NCI-H748 (cell line): ENCODE measurements around the gene MEP1B.
"Not testable (repeated sequence)": the region's sequence is repeated elsewhere in the genome, so short reads cannot be mapped to it uniquely, and the experiment has no call there.

Source experiments
- DNase-seq: peaks from one replicate; lab custom pipeline; 2025; ENCODE audit not compliant: unreplicated experiment; lab: John Stamatoyannopoulos, UW

Gene MEP1B

DNA sequence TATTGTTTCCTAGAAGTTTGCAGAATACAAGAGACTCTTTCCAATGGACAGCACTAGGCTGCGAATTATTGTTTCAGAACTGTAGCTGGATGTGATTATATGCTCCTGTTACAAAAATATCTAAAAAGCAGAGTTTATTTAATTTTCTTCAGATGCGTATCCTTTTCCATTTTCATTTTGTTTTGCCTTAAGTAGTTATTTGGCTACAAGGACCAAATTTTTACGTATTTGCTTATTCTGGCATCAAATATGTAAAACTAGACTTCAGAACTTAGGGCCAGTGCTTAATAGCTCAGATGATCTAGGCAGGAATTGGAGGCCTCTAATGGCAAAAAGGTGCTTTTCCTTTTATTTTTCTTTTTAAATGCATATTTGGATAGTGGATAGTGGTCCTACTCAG is 18.7 kb downstream of the MEP1B start:
- DNase-seq: no peak

DNA sequence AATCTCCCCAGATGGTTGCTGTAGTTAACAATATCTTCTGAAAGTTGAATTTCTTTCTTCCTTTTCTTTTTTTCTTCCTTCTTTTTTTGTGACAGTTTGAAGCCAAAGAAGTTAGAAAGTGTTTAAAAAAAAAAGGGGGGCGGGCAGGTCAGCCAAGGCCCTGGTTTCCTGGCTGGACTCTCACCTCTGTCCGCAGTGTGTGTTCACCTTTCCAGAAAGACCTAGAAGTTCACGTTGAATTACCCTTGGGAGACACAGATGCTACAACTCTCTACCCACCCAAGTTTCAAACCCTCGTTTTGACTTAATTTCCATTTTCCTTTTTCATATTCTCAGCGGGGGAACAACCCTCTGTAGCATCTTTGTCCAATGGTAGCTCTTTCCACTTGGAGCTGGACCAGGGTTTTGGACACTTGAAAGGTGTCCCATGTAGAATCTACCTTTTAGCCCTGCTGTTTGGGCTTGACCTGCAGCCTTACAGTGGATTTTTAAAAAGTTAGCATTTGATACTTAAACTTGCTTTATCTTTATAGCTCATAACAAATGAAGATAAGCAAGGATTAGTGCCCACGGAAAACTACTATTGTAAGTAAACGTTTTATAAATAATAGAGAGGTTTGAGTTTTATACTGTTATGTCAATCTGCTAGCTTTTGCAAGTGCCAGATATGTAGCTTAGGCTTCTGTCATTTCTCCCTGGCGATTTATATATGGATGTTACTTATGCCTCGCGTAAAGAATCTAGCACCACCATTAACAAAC is 20.0 kb downstream of the MEP1B start:
- no peak for DNase-seq

DNA sequence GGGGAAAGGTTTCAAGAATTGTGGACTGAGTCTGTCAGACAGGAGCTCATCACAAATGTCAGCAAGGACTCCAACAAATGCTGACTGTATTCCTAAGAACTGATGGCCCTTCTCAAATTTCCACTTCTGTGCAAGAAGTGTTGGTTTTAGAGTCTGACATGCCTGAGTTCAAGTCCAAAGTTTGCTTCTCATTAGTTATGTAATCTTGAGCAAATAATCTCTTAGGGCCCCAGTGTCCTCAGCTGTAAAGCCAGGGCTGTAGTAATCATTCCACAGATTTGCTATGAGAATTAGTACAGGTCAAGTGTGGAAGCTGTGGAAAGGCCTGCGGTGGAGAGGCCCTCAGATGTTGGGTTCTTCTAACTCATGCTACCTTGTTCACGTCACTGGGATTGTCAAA is 23.9 kb downstream of the MEP1B start:
- DNase-seq: no peak

DNA sequence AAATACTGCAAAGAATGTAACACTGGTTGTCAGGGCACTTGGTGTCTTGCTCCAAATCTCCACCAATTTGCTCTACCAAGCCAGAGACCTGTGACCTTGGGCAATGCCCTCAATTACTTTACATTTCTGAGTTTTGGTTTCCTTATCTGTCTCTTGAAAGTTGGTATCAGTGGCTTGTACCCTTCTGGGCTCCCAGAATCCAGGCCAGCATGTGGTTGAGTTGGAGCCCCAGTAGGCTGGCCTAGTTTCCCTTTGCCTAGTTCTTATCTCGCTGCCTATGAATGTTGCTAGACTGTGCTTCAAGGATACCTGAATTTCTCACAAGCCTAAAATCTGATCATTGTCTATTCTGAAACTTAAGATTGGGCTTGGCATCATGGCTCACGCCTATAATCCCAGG is 26.6 kb downstream of the MEP1B start:
- DNase-seq: no peak

DNA sequence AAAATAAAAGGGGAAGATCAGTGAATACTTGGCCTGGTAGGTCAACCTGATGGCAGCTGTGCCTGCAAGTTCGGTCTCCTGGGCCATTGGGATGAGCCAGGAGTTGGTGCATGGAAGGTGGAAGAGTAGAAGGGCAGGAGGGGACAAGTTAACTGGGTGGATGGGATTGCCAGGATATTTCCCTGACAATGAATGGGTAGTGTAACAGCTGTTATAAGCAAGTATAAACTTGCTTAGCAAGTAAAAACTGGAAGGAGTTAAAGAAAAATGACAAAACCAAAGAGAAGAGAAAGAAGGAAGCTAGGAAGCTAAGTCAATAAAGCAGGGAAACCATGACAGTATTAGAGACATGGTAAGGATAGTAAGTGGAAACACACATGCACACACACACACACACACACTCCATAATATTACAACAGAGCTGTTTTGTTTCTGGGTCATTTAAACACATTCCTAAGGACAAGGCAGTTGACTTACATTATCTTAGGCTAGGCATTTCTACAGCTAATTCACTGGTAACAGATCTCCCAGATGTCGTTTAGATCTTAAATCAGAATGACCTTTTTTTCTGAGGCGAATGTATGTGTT is 29.7 kb downstream of the MEP1B start:
- no peak for DNase-seq

DNA sequence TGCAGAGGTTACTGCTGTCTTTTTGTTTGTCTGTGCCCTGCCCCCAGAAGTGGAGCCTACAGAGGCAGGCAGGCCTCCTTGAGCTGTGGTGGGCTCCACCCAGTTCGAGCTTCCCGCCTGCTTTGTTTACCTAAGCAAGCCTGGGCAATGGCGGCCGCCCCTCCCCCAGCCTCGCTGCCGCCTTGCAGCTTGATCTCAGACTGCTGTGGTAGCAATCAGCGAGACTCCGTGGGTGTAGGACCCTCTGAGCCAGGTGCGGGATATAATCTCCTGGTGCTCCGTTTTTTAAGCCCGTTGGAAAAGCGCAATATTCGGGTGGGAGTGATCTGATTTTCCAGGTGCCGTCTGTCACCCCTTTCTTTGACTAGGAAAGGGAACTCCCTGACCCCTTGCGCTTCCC is 43.5 kb downstream of the MEP1B start:
- not testable (repeated sequence) for DNase-seq

DNA sequence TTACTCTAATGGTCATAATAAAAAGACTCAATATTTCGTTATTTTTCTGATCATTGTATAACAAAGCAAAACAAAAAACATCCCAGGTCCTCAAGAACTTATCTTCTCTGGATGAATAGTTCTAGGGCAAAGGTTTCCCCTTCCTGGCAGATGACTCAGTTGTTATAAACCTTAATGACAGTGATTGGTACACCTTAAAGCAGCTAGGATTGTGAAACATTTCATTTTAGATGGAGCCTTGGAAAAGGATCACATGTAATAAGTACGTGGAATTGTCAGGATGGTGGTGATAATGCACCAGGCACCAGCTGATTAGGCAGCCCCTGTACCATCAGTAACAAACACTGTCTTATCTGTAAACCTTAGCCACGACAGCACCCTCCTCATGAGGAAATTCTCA is 47.2 kb downstream of the MEP1B start:
- no peak for DNase-seq

DNA sequence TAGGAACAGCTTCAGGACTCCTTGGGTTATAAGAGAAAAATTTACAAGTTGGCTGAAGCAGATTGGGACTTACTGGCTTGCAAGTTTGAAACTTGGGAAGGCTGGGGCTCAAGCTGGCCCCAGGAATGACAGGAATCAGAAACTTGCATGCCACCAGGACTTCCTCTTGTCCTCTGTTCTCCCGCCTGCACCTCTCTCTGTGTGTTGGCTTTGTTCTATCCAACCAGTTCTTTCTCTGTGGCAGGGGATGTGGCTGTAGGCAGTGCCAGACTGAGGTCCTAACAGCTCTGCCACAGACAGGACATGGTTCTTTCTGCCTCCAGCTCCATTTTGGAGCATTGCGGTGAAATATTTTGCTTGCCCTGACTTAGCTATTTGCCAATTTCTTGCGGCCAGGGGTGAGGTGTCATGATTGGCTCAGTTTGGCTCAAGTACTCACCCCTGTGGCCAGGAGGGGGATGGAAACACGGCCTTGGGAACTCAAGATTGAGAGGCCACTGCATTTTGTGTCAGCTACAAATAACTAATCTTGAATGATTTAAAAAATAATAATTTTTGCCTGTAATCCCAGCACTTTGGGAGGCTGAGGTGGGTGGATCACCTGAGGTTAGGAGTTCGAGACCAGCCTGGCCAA is 48.9 kb downstream of the MEP1B start:
- DNase-seq: no peak

DNA sequence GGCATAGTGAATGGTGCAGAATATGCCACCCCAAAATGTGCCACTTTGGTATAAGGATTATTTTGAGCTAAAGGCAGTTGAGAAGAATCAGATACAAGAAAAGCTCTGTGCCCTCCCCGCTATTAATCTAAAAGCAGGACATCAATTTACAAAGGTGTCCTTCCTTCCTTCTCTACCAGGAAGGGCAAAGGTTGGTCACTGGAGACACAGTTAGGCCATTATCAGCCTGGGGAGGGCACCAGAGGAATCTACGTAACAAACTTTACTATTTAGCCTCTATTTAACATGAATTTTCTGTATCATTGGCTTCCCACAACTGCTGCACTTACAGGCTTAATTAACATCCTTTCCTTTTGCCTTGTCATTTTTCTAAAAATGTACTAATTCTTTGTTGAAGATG is 52.6 kb downstream of the MEP1B start:
- DNase-seq: no peak

DNA sequence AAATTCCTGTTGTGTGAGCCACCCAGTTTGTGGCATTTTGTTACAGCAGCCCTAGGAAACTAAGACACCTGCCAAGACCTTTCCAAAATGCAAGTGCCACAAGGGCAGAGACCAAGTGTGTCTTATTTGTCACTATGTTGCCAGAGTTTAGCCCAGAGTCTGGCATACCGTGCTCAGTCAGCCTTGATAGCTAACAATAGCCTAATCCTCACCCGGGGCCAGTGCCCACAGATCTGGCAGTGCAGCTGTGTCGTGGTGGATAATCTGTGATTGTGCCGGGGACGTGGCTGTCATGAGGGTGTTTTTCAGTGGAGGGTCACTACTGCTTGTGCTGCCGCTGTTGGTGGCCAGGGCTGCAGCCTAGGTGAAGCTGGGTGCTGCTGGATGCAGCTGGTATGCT is 53.5 kb downstream of the MEP1B start:
- DNase-seq: no peak

DNA sequence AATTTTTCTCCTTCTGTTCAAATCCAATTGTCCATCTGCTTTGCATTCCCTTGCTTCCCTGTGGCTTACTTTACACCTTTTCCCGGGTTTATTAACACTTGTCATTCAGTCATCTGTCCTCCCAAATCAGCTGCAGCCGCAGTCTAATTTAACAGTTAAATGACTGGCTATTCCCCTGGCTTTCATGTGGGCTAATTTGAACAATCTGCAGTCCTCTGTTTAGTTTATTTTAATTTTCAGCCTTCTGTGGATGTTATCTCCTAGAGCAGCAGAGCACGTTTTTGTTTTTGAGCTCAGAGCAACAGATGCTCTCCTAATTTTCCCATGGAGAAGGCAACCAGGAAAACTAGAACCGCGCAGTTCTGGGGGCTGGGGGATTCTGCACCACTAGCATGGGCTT is 55.0 kb downstream of the MEP1B start:
- no peak for DNase-seq

DNA sequence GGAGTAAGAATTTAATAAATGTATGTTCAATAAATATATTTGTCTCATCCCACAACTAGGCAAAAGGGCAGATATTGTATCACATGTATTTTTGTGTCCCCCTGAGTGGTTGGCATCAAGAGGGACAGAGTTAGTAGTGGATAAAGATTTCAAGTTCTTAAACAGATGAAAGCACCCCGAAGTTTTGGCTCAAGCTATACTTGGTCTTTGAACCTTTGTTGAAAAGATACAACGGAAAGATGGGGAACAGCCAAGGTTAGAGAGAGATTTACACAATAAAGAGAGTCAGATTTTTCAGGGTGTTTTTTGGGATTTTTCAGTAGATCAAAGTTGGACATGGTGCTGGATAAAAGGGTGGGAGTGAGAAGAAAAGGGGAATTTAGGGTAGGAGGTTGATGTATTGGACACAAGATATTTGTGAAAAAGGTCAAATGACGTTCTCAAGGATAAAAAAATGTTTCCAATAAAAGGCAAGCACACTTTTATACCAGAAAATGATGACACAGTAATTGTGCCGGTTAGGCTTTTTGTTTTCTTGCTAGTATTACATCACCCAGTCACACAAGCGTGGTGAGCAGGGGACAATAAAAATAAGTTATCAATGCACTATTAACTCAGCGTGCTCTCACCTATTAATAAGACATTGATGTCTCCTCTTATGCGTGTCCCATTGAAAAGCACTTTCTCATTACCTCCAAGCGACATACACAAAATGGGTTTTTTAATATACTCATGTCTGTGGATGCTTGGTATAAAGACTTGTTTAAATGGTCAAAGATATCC is 59.5 kb downstream of the MEP1B start:
- DNase-seq: no peak

DNA sequence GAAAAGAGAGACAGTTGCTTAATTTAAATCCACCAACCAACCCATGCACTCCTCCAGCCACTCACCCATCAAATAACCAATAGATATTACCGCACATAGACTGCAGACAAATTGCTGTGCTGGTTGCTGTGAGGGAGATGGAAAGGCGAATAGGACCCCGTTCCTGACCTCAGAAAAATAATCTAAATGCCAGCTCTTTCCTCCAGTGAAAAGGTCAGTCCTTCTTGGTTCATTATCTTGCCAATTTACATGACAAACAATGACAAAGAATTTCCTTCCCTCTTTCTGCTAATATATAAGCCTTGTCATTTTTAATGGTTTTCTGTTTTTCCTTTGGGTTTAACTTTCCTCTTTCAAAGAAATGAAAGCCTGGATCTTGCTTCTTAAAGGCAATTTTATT is 61.6 kb downstream of the MEP1B start:
- DNase-seq: no peak

DNA sequence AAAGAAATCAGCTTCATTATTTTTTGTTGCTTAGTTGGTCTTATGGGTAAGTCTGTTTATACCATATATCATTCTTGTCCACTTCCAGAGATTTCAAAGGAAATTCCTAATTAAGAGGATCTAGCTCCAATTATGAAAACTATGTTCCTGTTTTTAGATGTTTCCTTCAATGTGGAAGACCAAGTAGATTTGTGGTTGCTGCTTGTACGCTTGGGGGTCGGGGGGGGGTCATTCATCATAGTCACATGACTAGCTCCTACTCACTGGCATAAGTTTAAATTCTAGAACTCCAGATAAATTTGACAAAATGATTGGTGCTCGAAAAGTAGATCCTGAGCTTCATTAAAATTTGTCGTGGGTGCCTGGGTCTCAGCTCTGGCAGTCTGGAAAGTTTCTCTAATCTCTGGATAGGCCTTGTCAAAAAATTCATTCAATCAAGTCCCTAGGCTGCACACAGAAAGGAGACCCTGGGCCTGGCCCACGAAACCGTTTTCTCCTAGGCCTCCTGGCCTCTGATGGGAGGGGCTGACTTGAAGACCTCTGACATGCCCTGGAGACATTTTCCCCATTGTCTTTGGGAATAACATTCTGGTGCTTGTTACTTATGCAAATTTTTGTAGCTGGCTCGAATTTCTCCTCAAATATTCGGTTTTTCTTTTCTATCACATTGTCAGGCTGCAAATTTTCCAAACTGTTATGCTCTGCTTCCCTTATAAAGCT is 62.5 kb downstream of the MEP1B start:
- DNase-seq: no peak

DNA sequence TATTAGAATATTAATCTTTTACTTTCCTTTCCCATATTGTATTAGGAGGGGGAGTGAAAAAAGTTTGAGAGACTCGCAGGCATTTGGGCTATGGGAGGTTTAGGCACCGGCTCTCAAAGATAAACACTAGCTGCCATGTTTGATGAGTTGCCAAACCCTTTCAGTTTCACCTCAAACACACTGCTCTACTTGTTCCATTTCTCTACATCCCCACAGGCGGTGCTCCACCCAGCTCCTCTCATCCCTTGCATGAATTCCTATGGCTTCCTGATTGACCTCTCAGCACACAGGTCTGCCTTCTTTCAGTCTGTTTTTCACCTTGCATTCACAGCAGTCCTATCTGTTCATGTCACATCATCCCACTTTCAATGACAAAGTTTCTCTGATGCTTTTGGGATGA is 65.7 kb downstream of the MEP1B start:
- DNase-seq: no peak

DNA sequence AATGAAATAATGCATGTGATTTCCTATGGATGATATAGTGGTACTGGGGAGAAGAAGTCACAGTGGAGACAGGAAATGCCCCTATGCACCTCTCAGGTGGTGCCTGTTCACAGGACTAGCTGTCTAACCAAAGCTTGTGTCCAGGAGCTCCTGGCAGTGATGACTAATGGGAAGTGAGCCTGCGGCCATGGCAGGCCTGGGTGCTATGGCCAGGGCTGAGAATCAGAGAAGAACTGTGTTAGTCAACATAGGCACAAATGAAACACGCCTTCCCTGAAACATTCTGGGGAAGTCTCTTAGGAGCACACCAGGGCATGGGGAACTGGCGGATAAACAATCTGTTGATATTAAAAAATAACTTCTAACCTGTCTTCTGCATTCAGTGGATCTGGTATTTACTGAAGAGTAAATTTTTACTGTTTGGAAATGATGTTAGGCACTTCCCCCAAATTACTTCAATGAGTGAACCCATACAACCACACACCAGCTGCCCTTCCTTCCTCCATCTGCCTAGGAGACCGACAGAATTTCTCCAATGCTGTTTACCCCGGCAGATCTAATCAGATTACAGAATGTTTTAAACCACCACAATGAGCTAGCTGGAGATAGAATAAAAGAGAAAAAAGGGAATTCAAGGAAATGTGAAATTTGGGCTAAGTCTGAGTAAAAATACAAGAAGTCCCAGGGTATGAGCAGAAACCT is 67.4 kb downstream of the MEP1B start:
- no peak for DNase-seq

DNA sequence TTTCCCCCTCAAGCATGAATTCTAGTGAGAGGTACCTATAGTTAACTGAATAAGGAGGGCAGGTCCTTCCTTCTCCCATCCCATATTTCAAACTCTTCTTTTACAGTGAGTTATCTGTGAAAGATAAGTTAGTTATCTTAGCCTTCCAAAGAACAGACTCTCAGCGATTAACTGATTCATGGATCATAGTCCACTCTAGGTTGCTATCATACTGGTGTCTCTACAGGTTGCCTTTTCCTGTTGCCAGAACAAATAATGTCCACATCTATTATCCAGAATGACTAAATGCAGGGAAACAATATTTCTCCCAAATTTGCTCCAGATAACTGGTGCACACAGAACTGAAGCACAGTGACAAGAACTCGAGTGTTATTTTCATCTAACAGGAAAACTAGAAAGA is 68.3 kb downstream of the MEP1B start:
- DNase-seq: no peak

DNA sequence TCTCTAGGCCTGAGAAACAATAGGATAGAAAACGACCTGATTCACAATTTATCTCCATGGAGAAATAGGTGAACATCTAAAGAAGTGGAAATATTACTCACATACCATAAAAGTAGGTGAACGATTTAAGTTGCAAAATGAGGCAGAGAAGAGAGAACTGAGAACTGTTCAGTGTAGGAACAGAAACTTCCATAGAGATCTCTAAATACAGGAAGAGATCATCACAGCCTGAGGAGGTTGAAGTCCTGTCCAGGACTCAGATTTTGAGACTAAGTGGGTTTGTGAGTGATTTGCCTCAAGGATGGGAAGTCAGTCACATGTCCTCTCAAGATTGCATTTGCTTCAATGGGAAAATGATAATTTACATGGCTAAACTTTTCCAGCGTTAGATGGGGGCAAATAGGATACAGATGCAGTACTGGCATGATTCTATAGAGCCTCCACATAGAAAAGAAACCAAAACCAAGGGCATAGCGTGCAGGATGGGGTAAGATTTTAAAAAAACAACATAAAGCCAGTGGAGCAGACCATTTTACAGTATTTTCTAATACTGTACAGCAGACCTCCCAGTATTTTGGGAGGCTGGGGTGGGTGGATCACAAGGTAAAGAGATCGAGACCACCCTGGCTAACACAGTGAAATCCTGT is 68.8 kb downstream of the MEP1B start:
- DNase-seq: no peak

DNA sequence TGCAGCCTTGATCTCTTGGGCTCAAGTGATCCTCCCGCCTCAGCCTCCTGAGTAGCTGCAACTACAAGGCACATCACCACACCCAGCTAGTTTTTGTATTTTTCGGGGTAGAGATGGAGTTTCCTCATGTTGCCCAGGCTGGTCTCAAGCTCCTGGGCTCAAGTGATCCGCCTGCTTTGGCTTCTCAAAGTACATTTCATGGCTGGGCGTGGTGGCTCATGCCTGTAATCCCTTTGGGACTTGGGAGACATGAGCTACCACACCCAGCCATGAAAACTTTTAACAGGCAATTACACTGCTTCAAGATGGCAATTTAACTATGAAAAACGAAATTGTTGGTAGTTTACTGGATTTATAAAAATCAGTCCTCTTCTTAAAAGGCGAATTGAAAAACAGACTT is 69.7 kb downstream of the MEP1B start:
- no peak for DNase-seq

DNA sequence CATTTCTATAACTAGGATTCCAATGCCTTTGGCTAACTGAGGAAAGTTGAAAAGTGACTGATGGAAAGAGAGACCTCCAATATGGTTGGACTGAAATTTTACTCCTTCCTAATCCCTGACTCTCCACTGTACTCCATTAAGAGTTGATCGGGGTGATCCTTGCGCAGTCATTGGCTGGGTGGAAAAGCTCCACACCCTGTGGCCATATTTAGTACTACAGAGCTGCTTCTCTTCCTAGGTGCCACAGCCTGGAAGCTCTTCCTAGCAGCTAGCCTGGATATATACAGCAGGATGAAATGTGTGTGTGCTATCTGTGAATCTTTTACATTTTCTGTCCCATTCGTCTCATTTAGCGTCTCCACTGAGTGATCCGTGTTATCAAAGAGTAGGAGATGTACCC is 71.2 kb downstream of the MEP1B start:
- peak; percentile 8 for DNase-seq
